ENCODE measurements around the gene PARD3B.

GRCh38 chr2:204835786-204836185 is 290.5 kb downstream of the PARD3B start:
- TF ChIP-seq CTCF (IDR thresholded peaks at IDR 0.05 in 2 of 3, conservative IDR thresholded peaks at IDR 0.05 in 1 of 3; ENCODE audit: control insufficient read depth in 2 of 3, extremely low read depth in 1 of 3, insufficient read depth in 1 of 3, low read depth in 3 of 3, low read length in 3 of 3) (no peak), DPF2 (IDR thresholded peaks at IDR 0.05) (no peak), SP1 (IDR thresholded peaks at IDR 0.05; ENCODE audit: low read depth, low read length) (no peak), STAT1 (conservative IDR thresholded peaks at IDR 0.05) (no peak)
